GM12892 (cell line): ENCODE data around the gene DNAJC21.

Source experiments
- POLR2A ChIP-seq: IDR thresholded peaks from 2 replicates; pipeline ENCODE4 v1.6.1; 2011; ENCODE audit warnings: low read depth, low read length, control low read depth
- TAF1 ChIP-seq: IDR thresholded peaks from 2 replicates; pipeline ENCODE4 v1.6.1; 2011; ENCODE audit warnings: low read depth, mild to moderate bottlenecking, control low read depth, low read length, borderline replicate concordance

DNA sequence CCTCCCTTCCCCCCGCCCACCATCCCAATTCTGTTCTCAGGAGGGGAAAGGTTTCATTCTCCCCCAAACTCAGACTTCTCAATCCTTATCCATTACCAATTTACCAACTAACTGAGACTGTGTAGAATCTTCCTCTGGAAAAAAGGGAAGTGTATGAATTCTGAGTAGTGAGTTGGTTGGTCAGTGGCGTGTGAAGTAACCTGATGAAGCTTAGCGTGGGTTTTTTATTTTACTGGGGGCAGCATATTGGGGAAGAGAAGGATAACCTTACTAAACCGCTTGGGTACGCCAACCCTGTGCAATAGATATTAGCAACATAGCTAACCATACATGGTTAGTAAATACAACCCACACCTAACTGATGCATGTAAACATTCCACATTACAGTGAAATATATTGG lies 1.1 kb upstream of the DNAJC21 start:
- no peak for TF ChIP-seq POLR2A
- TF ChIP-seq TAF1: no peak
